ENCODE results near the gene ARL8B. TPM values are rescaled to one million over a fixed set of nuclear protein-coding genes. Genes with fewer than 3 reads are reported as not detected.

Gene ARL8B
- total and polyA plus RNA-seq, 9 of the 15 experiments (the other 6 are each of a cell fraction or from before 2014, with no cell fraction given) = 28.5 to 99.4 (median 77.2) TPM

DNA sequence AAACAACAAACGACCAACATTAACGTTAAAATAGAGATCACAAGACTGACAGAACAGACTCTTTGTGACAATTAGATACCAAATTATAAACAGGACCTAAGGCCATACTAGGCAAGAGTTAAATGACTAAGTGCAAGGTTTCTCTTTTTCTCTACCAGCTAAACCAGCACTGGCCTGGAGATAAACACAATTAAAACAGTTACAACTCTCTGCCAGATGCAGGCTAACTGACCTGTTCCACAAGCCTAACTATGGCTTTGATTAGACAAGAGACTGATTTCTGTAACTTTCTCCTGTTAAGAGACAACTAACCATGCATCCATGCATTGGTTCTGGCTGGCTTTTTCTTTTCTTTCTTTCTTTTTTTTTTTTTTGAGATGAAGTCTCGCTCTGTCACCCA lies 1.6 kb upstream of the ARL8B start:
- ATAC-seq (no peak), FAIRE-seq (no peak), DNase-seq (ENCODE audit: extremely low read depth in 1 of 4, low spot score in 3 of 4) (no peak)
- no peak overlapping the region for H3K9ac ChIP-seq (ENCODE audit: insufficient read depth in 1 of 2, low read depth in 2 of 2, low read length in 2 of 2)
- peaks cover 10% of the 10 kb centered on the region; the same call in 2 of the 3 replicates for H3K36me3 ChIP-seq (ENCODE audit: control insufficient read depth, insufficient read depth, low read length)
- no peaks in the 10 kb centered on the region for H3K27me3 ChIP-seq (ENCODE audit: control insufficient read depth in 2 of 2, insufficient read depth in 2 of 2, low read length in 2 of 2)
- no peak for TF ChIP-seq BDP1 (IDR thresholded peaks at IDR 0.05; ENCODE audit: insufficient read depth, insufficient read length)
- TF ChIP-seq BRD9 (IDR thresholded peaks at IDR 0.05; ENCODE audit: low read depth, partially characterized antibody) = no peak
- no peak for TF ChIP-seq RBM15 (IDR thresholded peaks at IDR 0.05; ENCODE audit: insufficient read depth, low read length)
- no peak for TF ChIP-seq ELF4 (CRISPR knock-in tag; IDR thresholded peaks at IDR 0.05)
- TF ChIP-seq, protein P1, sequence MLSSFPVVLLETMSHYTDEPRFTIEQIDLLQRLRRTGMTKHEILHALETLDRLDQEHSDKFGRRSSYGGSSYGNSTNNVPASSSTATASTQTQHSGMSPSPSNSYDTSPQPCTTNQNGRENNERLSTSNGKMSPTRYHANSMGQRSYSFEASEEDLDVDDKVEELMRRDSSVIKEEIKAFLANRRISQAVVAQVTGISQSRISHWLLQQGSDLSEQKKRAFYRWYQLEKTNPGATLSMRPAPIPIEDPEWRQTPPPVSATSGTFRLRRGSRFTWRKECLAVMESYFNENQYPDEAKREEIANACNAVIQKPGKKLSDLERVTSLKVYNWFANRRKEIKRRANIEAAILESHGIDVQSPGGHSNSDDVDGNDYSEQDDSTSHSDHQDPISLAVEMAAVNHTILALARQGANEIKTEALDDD (IDR thresholded peaks at IDR 0.05) = peak; percentile 54
- TF ChIP-seq, protein P2, sequence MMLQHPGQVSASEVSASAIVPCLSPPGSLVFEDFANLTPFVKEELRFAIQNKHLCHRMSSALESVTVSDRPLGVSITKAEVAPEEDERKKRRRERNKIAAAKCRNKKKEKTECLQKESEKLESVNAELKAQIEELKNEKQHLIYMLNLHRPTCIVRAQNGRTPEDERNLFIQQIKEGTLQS (IDR thresholded peaks at IDR 0.05) = no peak
- TF ChIP-seq, protein P2 (CRISPR knock-in tag; conservative IDR thresholded peaks at IDR 0.05) = no peak
- no peak for TF ChIP-seq DACH1 (IDR thresholded peaks at IDR 0.05; ENCODE audit: partially characterized antibody)
- TF ChIP-seq, protein P3, sequence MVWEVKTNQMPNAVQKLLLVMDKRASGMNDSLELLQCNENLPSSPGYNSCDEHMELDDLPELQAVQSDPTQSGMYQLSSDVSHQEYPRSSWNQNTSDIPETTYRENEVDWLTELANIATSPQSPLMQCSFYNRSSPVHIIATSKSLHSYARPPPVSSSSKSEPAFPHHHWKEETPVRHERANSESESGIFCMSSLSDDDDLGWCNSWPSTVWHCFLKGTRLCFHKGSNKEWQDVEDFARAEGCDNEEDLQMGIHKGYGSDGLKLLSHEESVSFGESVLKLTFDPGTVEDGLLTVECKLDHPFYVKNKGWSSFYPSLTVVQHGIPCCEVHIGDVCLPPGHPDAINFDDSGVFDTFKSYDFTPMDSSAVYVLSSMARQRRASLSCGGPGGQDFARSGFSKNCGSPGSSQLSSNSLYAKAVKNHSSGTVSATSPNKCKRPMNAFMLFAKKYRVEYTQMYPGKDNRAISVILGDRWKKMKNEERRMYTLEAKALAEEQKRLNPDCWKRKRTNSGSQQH (CRISPR knock-in tag; IDR thresholded peaks at IDR 0.05) = no peak
- no peak for TF ChIP-seq CHD2 (IDR thresholded peaks at IDR 0.05; ENCODE audit: low read depth, low read length)
- H3K27ac ChIP-seq (ENCODE audit: extremely low read depth, low read depth, low read length) = no peak overlapping the region
- peaks cover 19 to 21% of the 10 kb centered on the region in 2 experiments for H3K4me1 ChIP-seq (replicated peaks in 1 of 2; ENCODE audit: control insufficient read depth in 2 of 2, insufficient read depth in 2 of 2, low read length in 2 of 2)
- CTCF ChIA-PET (ENCODE audit: low intra/inter-chr PET ratio) = interaction anchor here (0.7 kb wide), 1 partner anchor 858 kb away, joined by 3 read pairs; no protein-coding TSS in a partner anchor
- no peaks in the 10 kb centered on the region for H3K9me1 ChIP-seq (ENCODE audit: control insufficient read depth, insufficient read depth, low read length)
- intact Hi-C loops (cut with micrococcal nuclease) (loop anchor here (5.0 kb wide), 1 partner anchor 38 kb away; no protein-coding TSS in a partner anchor), in situ Hi-C loops (cut with MboI) (no loop called here)
- WGBS (ENCODE audit: insufficient coverage, low coverage, missing lambda C conversion rate) = 24% methylated on average over 2 of the region's 3 CpGs
- H3K79me2 ChIP-seq (ENCODE audit: control insufficient read depth, insufficient read depth, low read length) = peaks cover 38% of the 10 kb centered on the region
- H3K4me3 ChIP-seq = no peak overlapping the region
- BruUV-seq (replicated peaks) = no TSS peak
- peaks cover 16% of the 10 kb centered on the region for H4K20me1 ChIP-seq (replicated peaks; ENCODE audit: control insufficient read depth, insufficient read depth, low read length)
- peak overlapping the region; percentile 45 for H2AFZ ChIP-seq (ENCODE audit: low read depth, low read length)
- no peaks in the 10 kb centered on the region for H3K9me3 ChIP-seq (replicated peaks; ENCODE audit: control insufficient read depth, insufficient read depth, low read depth, low read length)
- POLR2A ChIA-PET = interaction anchor here (4.4 kb wide), 1 partner anchor 12 kb away, joined by 32 read pairs; no protein-coding TSS in a partner anchor
- no peak overlapping the region for H3K4me2 ChIP-seq (ENCODE audit: insufficient read depth, low read length)

Measured in K562 (cell line).